Psoas muscle (tissue), 8 donors: ENCODE data around the gene SLC26A5. TPM values are rescaled to one million over a fixed set of nuclear protein-coding genes. Genes with fewer than 3 reads are reported as not detected.

Source experiments
- ATAC-seq, 4 donors: fragments of 200-7000 bp; cut with Tn5 transposase; one replicate each; pipeline ENCODE4 v1.9.1; 2020; ENCODE audit warnings: moderate library complexity in 3 of 4, mild to moderate bottlenecking in 2 of 4
- DNase-seq, 2 donors: peaks; one replicate each; pipeline ENCODE4 v3.0.0-alpha.2; 2020
- H3K27ac ChIP-seq: fragments of 200-600 bp; one replicate; pipeline ENCODE4 v1.8.0; 2022
- H3K27me3 ChIP-seq, 3 donors: fragments of 200-600 bp in 1 of 3; one replicate each; pipeline versions ENCODE4 v1.6.1 to v1.8.0; 2013 to 2022; ENCODE audit warnings: low read length in 2 of 3, mild to moderate bottlenecking in 2 of 3, moderate library complexity in 1 of 3; ENCODE audit not compliant: insufficient read depth in 3 of 3
- H3K36me3 ChIP-seq, 2 donors: fragments of 200-600 bp in 1 of 2; one replicate each; pipeline versions ENCODE4 v1.6.1 to v1.8.0; 2013 to 2022; ENCODE audit warnings: low read depth in 1 of 2, mild to moderate bottlenecking in 1 of 2, moderate library complexity in 1 of 2; ENCODE audit not compliant: insufficient read depth in 1 of 2
- H3K4me1 ChIP-seq: fragments of 200-600 bp; one replicate; pipeline ENCODE4 v1.8.0; 2022
- H3K4me3 ChIP-seq: fragments of 200-600 bp; one replicate; pipeline ENCODE4 v1.8.0; 2022; ENCODE audit warnings: mild to moderate bottlenecking
- H3K9me3 ChIP-seq: fragments of 200-600 bp; one replicate; pipeline ENCODE4 v1.8.0; 2022
- CTCF ChIP-seq: fragments of 200-600 bp; IDR thresholded peaks from one replicate; pipeline ENCODE4 v1.8.0; 2022; ENCODE audit warnings: antibody characterized with exemption
- WGBS, 3 donors: extraction: QIAGEN DNeasy Blood & Tissue Kit; methylation state at CpG; one replicate each; pipeline versions ENCODE4 v1.1.6 to v1.1.7; 2013; 5-methylcytosine and 5-hydroxymethylcytosine counted together
- intact Hi-C, 2 donors: fragments of 100-400 bp; cut with DNase I; formaldehyde crosslinking; loops; one replicate each; pipeline versions ENCODE4 v1.11.0 to v1.14.2; 2022
- polyA plus RNA-seq, 3 donors: library from polyadenylated mRNA; stranded (reverse); fragments of 200-250 nt; gene quantifications; one replicate each; pipeline ENCODE4 v1.2.3, GENCODE V29; 2013
- total RNA-seq, 4 donors: library from RNA; stranded (reverse); fragmentation: NEBNext Ultra II Directional in 2 of 4; extraction: Animal tissue kit (Norgen Biotek cat#: 25700) in 2 of 4; gene quantifications; one replicate each; pipeline versions ENCODE4 v1.2.1 to v1.2.4, GENCODE V29; 2021 to 2023
- donor health status: healthy with polysubstance abuse.
- donor health status: DM: no; HTN: no; CAD: no; lungs with moderate emphysema.
- donor health status: Bipolar disorder and iron deficiency.
- donor health status: healthy.
- donor health status: DM: yes; HTN: yes; CAD: no.
- donor health status: DM: no; HTN: no; CAD: no.
- donor health status: DM: no; HTN: no; CAD: no.
- donor health status: DM: yes; HTN: yes; CAD: no.

The SLC26A5 gene
- total and polyA plus RNA-seq, 7 donors, result not detected

GRCh38 chr7:103346396-103346795, 99.6 kb downstream of the SLC26A5 start:
- no peak for TF ChIP-seq CTCF
- ATAC-seq (no peak), DNase-seq (no peak)
- Histone ChIP-seq H3K9me3 (no peaks in the 10 kb centered on the region), H3K36me3 (peaks cover 0 to 17% of the 10 kb centered on the region in 2 donors), H3K27me3 (no peaks in the 10 kb centered on the region), H3K4me3 (no peak overlapping the region), H3K27ac (no peak overlapping the region), H3K4me1 (peaks cover 48% of the 10 kb centered on the region)
- intact Hi-C loops, result loop anchor here in 1 of 2 donors (5.0 kb wide), 1 partner anchor 49 kb away; the partner anchor contains the start of gene PMPCB
- WGBS, 3 donors, result 78 to 82% (median 79%) methylated on average over 5 of the region's 5 CpGs

GRCh38 chr7:103344453-103345149, 101.4 kb downstream of the SLC26A5 start, which contains the start of gene DNAJC2:
Gene DNAJC2 (minus strand): TSS chr7:103344767. CDS start chr7:103344622, 145 bp downstream.
- intact Hi-C loops, result loop anchor here (2.0 to 5.0 kb wide), 2 partner anchors 47 to 48 kb away; partner anchors contain the start of gene PMPCB (in 2 of the 2)
- TF ChIP-seq CTCF, result no peak
- H3K4me3 ChIP-seq, result peak within 1 kb of the TSS; percentile 77

GRCh38 chr7:103343758-103344452, 102.1 kb downstream of the SLC26A5 start:
- TF ChIP-seq CTCF, result no peak
- Histone ChIP-seq H3K4me1 (peaks cover 24% of the 10 kb centered on the region), H3K9me3 (no peaks in the 10 kb centered on the region), H3K27ac (peak overlapping the region; percentile 86), H3K36me3 (peaks cover 0 to 34% of the 10 kb centered on the region in 2 donors), H3K27me3 (no peaks in the 10 kb centered on the region), H3K4me3 (peak overlapping the region; percentile 77)
- intact Hi-C loops, result loop anchor here in 1 of 2 donors (2.0 kb wide), 1 partner anchor 47 kb away; the partner anchor contains the start of gene PMPCB
- peak in 1 of 2 donors; percentile 17 for DNase-seq
- 0 to 1% (median 1%) methylated on average over 26 of the region's 26 CpGs for WGBS, 3 donors
- peak; percentile 5 to 29 (median 13) for ATAC-seq

More at GRCh38 chr7:103344453-103345149, 101.4 kb downstream of the SLC26A5 start, which contains the start of gene DNAJC2:
- 6 to 9% (median 7%) methylated on average over 42 to 43 of the region's 43 CpGs for WGBS, 3 donors
- Histone ChIP-seq H3K27me3 (no peaks in the 10 kb centered on the region), H3K4me1 (peaks cover 30% of the 10 kb centered on the region), H3K36me3 (peaks cover 0 to 27% of the 10 kb centered on the region in 2 donors), H3K27ac (peak within 1 kb of the TSS; percentile 86), H3K9me3 (no peaks in the 10 kb centered on the region)
- DNase-seq, result peak; percentile 88 to 92
- ATAC-seq, result peak; percentile 89 to 94 (median 92)

- ATAC-seq, result no peak
Observed at GRCh38 chr7:103343332-103343731, 102.7 kb downstream of the SLC26A5 start.

More at GRCh38 chr7:103343332-103343731, 102.7 kb downstream of the SLC26A5 start:
- peak overlapping the region; percentile 77 for H3K4me3 ChIP-seq
- peak overlapping the region; percentile 86 for H3K27ac ChIP-seq
- peaks cover 21% of the 10 kb centered on the region for H3K4me1 ChIP-seq
- no peaks in the 10 kb centered on the region for H3K9me3 ChIP-seq
- no peak for DNase-seq
- peaks cover 0 to 40% of the 10 kb centered on the region in 2 donors for H3K36me3 ChIP-seq
- intact Hi-C loops, result no loop called here
- no peaks in the 10 kb centered on the region for H3K27me3 ChIP-seq
- TF ChIP-seq CTCF, result no peak
